ENCODE data around the gene ZNF593. TPM values are rescaled to one million over a fixed set of nuclear protein-coding genes. Genes with fewer than 3 reads are reported as not detected.

Gene ZNF593
- polyA plus RNA-seq, 6 donors from 2014 or later: 33.3 to 52.3 (median 36.1) TPM

- no peaks in the 10 kb centered on the region for H3K27me3 Mint-ChIP-seq
- peak overlapping the region in 1 of 8 donors; percentile 29 for H3K4me3 Mint-ChIP-seq
- H3K4me1 Mint-ChIP-seq: no peaks in the 10 kb centered on the region
- DNase-seq (no peak), ATAC-seq (ENCODE audit: low read depth in 2 of 2) (no peak)
- H3K9me3 Mint-ChIP-seq: no peaks in the 10 kb centered on the region
- H3K36me3 Mint-ChIP-seq: no peaks in the 10 kb centered on the region
- H3K27ac Mint-ChIP-seq: peak overlapping the region in 2 of 6 donors; percentile 34 to 67
Observed at GRCh38 chr1:26189331-26189730, 19.6 kb downstream of the ZNF593 start.

- no peaks in the 10 kb centered on the region for H3K4me1 Mint-ChIP-seq
- H3K9me3 Mint-ChIP-seq: no peaks in the 10 kb centered on the region
- H3K36me3 Mint-ChIP-seq: no peaks in the 10 kb centered on the region
- no peak overlapping the region for H3K4me3 Mint-ChIP-seq
- peak overlapping the region in 1 of 6 donors; percentile 34 for H3K27ac Mint-ChIP-seq
- no peaks in the 10 kb centered on the region for H3K27me3 Mint-ChIP-seq
- ATAC-seq (ENCODE audit: low read depth in 2 of 2) (no peak), DNase-seq (no peak)
Observed at GRCh38 chr1:26189751-26190275, 20.1 kb downstream of the ZNF593 start.

GRCh38 chr1:26190373-26190987, 20.8 kb downstream of the ZNF593 start, which contains the start of gene CATSPER4:
Gene CATSPER4, plus strand, starts transcription at chr1:26190602. Its CDS starts 26 bp downstream, at chr1:26190628.
- H3K36me3 Mint-ChIP-seq: no peaks in the 10 kb centered on the region
- H3K4me3 Mint-ChIP-seq: peak within 1 kb of the TSS in 1 of 8 donors; percentile 29
- no peaks in the 10 kb centered on the region for H3K9me3 Mint-ChIP-seq
- peak within 1 kb of the TSS in 2 of 6 donors; percentile 34 to 67 for H3K27ac Mint-ChIP-seq
- H3K4me1 Mint-ChIP-seq: no peaks in the 10 kb centered on the region
- no peak for ATAC-seq (ENCODE audit: low read depth in 2 of 2)
- no peak for DNase-seq
- H3K27me3 Mint-ChIP-seq: no peaks in the 10 kb centered on the region

- DNase-seq (no peak), ATAC-seq (ENCODE audit: low read depth in 2 of 2) (no peak)
- H3K36me3 Mint-ChIP-seq: no peaks in the 10 kb centered on the region
- H3K27ac Mint-ChIP-seq: no peak overlapping the region
- H3K4me1 Mint-ChIP-seq: no peaks in the 10 kb centered on the region
- peak overlapping the region in 1 of 8 donors; percentile 22 for H3K4me3 Mint-ChIP-seq
- no peaks in the 10 kb centered on the region for H3K9me3 Mint-ChIP-seq
- no peaks in the 10 kb centered on the region for H3K27me3 Mint-ChIP-seq
Observed at GRCh38 chr1:26191739-26192138, 22.0 kb downstream of the ZNF593 start.

GRCh38 chr1:26195805-26196204, 26.1 kb downstream of the ZNF593 start:
- Mint-ChIP-seq H3K27me3 (peaks cover 0 to 11% (median 6%) of the 10 kb centered on the region in 3 donors), H3K27ac (no peak overlapping the region), H3K36me3 (no peaks in the 10 kb centered on the region), H3K4me3 (no peak overlapping the region), H3K9me3 (no peaks in the 10 kb centered on the region), H3K4me1 (peaks cover 0 to 2% (median 0%) of the 10 kb centered on the region in 3 donors)
- ATAC-seq (ENCODE audit: low read depth in 2 of 2) (no peak), DNase-seq (no peak)

GRCh38 chr1:26197301-26197700, 27.6 kb downstream of the ZNF593 start:
- H3K36me3 Mint-ChIP-seq: no peaks in the 10 kb centered on the region
- no peak overlapping the region for H3K4me3 Mint-ChIP-seq
- peaks cover 0 to 4% (median 4%) of the 10 kb centered on the region in 3 donors for H3K4me1 Mint-ChIP-seq
- DNase-seq (no peak), ATAC-seq (ENCODE audit: low read depth in 2 of 2) (no peak)
- no peaks in the 10 kb centered on the region for H3K9me3 Mint-ChIP-seq
- H3K27ac Mint-ChIP-seq: no peak overlapping the region
- H3K27me3 Mint-ChIP-seq: peaks cover 0 to 19% (median 14%) of the 10 kb centered on the region in 3 donors

GRCh38 chr1:26197813-26198212, 28.1 kb downstream of the ZNF593 start:
- H3K27me3 Mint-ChIP-seq: peaks cover 0 to 19% (median 17%) of the 10 kb centered on the region in 3 donors
- H3K9me3 Mint-ChIP-seq: no peaks in the 10 kb centered on the region
- H3K36me3 Mint-ChIP-seq: no peaks in the 10 kb centered on the region
- peaks cover 0 to 4% (median 4%) of the 10 kb centered on the region in 3 donors for H3K4me1 Mint-ChIP-seq
- ATAC-seq (ENCODE audit: low read depth in 2 of 2) (no peak), DNase-seq (no peak)
- H3K27ac Mint-ChIP-seq: no peak overlapping the region
- H3K4me3 Mint-ChIP-seq: no peak overlapping the region

- Mint-ChIP-seq H3K27me3 (peaks cover 4 to 30% (median 19%) of the 10 kb centered on the region in 3 donors), H3K27ac (peak overlapping the region in 1 of 6 donors; percentile 40), H3K9me3 (no peaks in the 10 kb centered on the region), H3K4me3 (peak overlapping the region in 1 of 8 donors; percentile 44), H3K4me1 (peaks cover 0 to 4% (median 4%) of the 10 kb centered on the region in 3 donors), H3K36me3 (no peaks in the 10 kb centered on the region)
- no peak for DNase-seq
- ATAC-seq (ENCODE audit: low read depth in 2 of 2): no peak
Observed at GRCh38 chr1:26200413-26200812, 30.7 kb downstream of the ZNF593 start.

- Mint-ChIP-seq H3K27ac (no peak overlapping the region), H3K36me3 (no peaks in the 10 kb centered on the region), H3K27me3 (peaks cover 4 to 30% (median 9%) of the 10 kb centered on the region in 3 donors), H3K4me3 (no peak overlapping the region), H3K4me1 (peaks cover 0 to 4% (median 4%) of the 10 kb centered on the region in 3 donors), H3K9me3 (no peaks in the 10 kb centered on the region)
- DNase-seq (no peak), ATAC-seq (ENCODE audit: low read depth in 2 of 2) (no peak)
Observed at GRCh38 chr1:26203642-26204318, 34.1 kb downstream of the ZNF593 start.

GRCh38 chr1:26210147-26210870, 40.6 kb downstream of the ZNF593 start:
- no peak overlapping the region for H3K4me3 Mint-ChIP-seq
- ATAC-seq (ENCODE audit: low read depth in 2 of 2) (no peak), DNase-seq (no peak)
- H3K27me3 Mint-ChIP-seq: peaks cover 0 to 18% (median 12%) of the 10 kb centered on the region in 3 donors
- H3K36me3 Mint-ChIP-seq: no peaks in the 10 kb centered on the region
- H3K27ac Mint-ChIP-seq: no peak overlapping the region
- no peaks in the 10 kb centered on the region for H3K9me3 Mint-ChIP-seq
- no peaks in the 10 kb centered on the region for H3K4me1 Mint-ChIP-seq

GRCh38 chr1:26212726-26213125, 43.0 kb downstream of the ZNF593 start:
- Mint-ChIP-seq H3K27me3 (peaks cover 0 to 18% (median 12%) of the 10 kb centered on the region in 3 donors), H3K9me3 (no peaks in the 10 kb centered on the region), H3K4me1 (no peaks in the 10 kb centered on the region), H3K36me3 (no peaks in the 10 kb centered on the region), H3K4me3 (no peak overlapping the region), H3K27ac (peak overlapping the region in 1 of 6 donors; percentile 70)
- DNase-seq (no peak), ATAC-seq (ENCODE audit: low read depth in 2 of 2) (no peak)

GRCh38 chr1:26213335-26213905, 43.7 kb downstream of the ZNF593 start:
- H3K4me1 Mint-ChIP-seq: no peaks in the 10 kb centered on the region
- no peak overlapping the region for H3K27ac Mint-ChIP-seq
- ATAC-seq (ENCODE audit: low read depth in 2 of 2): no peak
- no peaks in the 10 kb centered on the region for H3K9me3 Mint-ChIP-seq
- DNase-seq: no peak
- no peaks in the 10 kb centered on the region for H3K36me3 Mint-ChIP-seq
- no peak overlapping the region for H3K4me3 Mint-ChIP-seq
- peaks cover 0 to 18% (median 12%) of the 10 kb centered on the region in 3 donors for H3K27me3 Mint-ChIP-seq

GRCh38 chr1:26215246-26215645, 45.5 kb downstream of the ZNF593 start:
- no peak for ATAC-seq (ENCODE audit: low read depth in 2 of 2)
- Mint-ChIP-seq H3K27ac (no peak overlapping the region), H3K4me3 (no peak overlapping the region), H3K36me3 (no peaks in the 10 kb centered on the region), H3K4me1 (no peaks in the 10 kb centered on the region), H3K27me3 (peaks cover 4 to 21% (median 19%) of the 10 kb centered on the region in 3 donors), H3K9me3 (no peaks in the 10 kb centered on the region)
- no peak for DNase-seq

All from naive B cell (primary cell).